HEK293 (cell line): ENCODE data around the gene SLC35E2B.

ENCODE experiments used
- CTCF ChIA-PET: fragments of 350-600 bp; formaldehyde crosslinking; extraction: SDS; loops from one replicate; lab custom pipeline; 2021; ENCODE audit warnings: antibody characterized with exemption; lab: Yijun Ruan, JAX
- POLR2A ChIA-PET: fragments of 300-600 bp; formaldehyde crosslinking; extraction: SDS; loops from one replicate; lab custom pipeline; 2020; ENCODE audit warnings: antibody characterized with exemption, inconsistent platforms; lab: Yijun Ruan, JAX
- H3K27ac ChIP-seq: fragments of 200-500 bp; sonication (Bioruptor generic); 2 replicates; pipeline ENCODE4 v1.5.1; 2014; ENCODE audit warnings: low read depth, low read length, control low read depth, inconsistent platforms; ENCODE audit errors: extremely low read depth
- H3K36me3 ChIP-seq, 2 experiments: fragments of 200-500 bp in 1 of 2; sonication (Bioruptor generic) in 1 of 2; 1 replicate in 1 of 2; 2 replicates in 1 of 2; pipeline ENCODE4 v1.5.1; 2014 to 2017; ENCODE audit warnings: inconsistent platforms in 2 of 2, low read length in 2 of 2; ENCODE audit not compliant: control insufficient read depth in 2 of 2, insufficient read depth in 1 of 2
- H3K4me1 ChIP-seq: fragments of 200-500 bp; sonication (Bioruptor generic); 2 replicates; pipeline ENCODE4 v1.5.1; 2014; ENCODE audit warnings: mild to moderate bottlenecking, low read length, inconsistent platforms; ENCODE audit not compliant: control insufficient read depth, insufficient read depth
- H3K4me3 ChIP-seq: 2 replicates; pipeline ENCODE4 v1.5.1; 2011; ENCODE audit warnings: low read depth, mild to moderate bottlenecking, control low read depth, low read length, moderate library complexity
- H3K9me3 ChIP-seq: fragments of 200-500 bp; sonication (Bioruptor generic); 2 replicates; pipeline ENCODE4 v1.5.1; 2014; ENCODE audit warnings: low read depth, low read length, inconsistent platforms; ENCODE audit not compliant: control insufficient read depth, insufficient read depth
- GLIS2 ChIP-seq: fragments of 450-650 bp; formaldehyde crosslinking; IDR thresholded peaks from 2 replicates; pipeline ENCODE4 v1.5.1; 2016; ENCODE audit warnings: missing biosample characterization, missing genetic modification characterization
- HOXC10 ChIP-seq: sonication (generic); formaldehyde crosslinking; IDR thresholded peaks from 2 replicates; pipeline ENCODE4 v1.8.1; 2023; ENCODE audit warnings: mild to moderate bottlenecking, missing genetic modification reagents
- KLF16 ChIP-seq: fragments of 450-650 bp; formaldehyde crosslinking; IDR thresholded peaks from 2 replicates; pipeline ENCODE4 v1.5.1; 2017; ENCODE audit warnings: missing biosample characterization, missing genetic modification characterization
- MEIS1 ChIP-seq: sonication (generic); formaldehyde crosslinking; IDR thresholded peaks from 2 replicates; pipeline ENCODE4 v1.8.1; 2022; ENCODE audit warnings: missing genetic modification reagents, mild to moderate bottlenecking, borderline replicate concordance
- RBAK ChIP-seq: fragments of 450-650 bp; formaldehyde crosslinking; IDR thresholded peaks from 2 replicates; pipeline ENCODE4 v1.5.1; 2016; ENCODE audit warnings: missing biosample characterization, missing genetic modification characterization
- REPIN1 ChIP-seq: fragments of 450-650 bp; formaldehyde crosslinking; IDR thresholded peaks from 2 replicates; pipeline ENCODE4 v1.5.1; 2017; ENCODE audit warnings: missing biosample characterization, missing genetic modification characterization, low read depth
- SCRT2 ChIP-seq: fragments of 450-650 bp; formaldehyde crosslinking; IDR thresholded peaks from 2 replicates; pipeline ENCODE4 v1.5.1; 2016; ENCODE audit warnings: missing biosample characterization, missing genetic modification characterization
- SETDB1 ChIP-seq: IDR thresholded peaks from one replicate; pipeline ENCODE4 v1.6.1; 2017; ENCODE audit warnings: mild to moderate bottlenecking, low read length, moderate library complexity, mixed read lengths; ENCODE audit not compliant: insufficient read length
- SP2 ChIP-seq: fragments of 450-650 bp; formaldehyde crosslinking; IDR thresholded peaks from 2 replicates; pipeline ENCODE4 v1.5.1; 2016; ENCODE audit warnings: missing biosample characterization, missing genetic modification characterization
- ZBTB1 ChIP-seq: fragments of 450-650 bp; formaldehyde crosslinking; IDR thresholded peaks from 2 replicates; pipeline ENCODE4 v1.5.1; 2016; ENCODE audit warnings: missing biosample characterization, missing genetic modification characterization
- ZBTB8A ChIP-seq: fragments of 450-650 bp; formaldehyde crosslinking; IDR thresholded peaks from 2 replicates; pipeline ENCODE4 v1.5.1; 2016; ENCODE audit warnings: missing biosample characterization, missing genetic modification characterization
- ZEB2 ChIP-seq: fragments of 450-650 bp; formaldehyde crosslinking; IDR thresholded peaks from 2 replicates; pipeline ENCODE4 v1.5.1; 2016; ENCODE audit warnings: missing biosample characterization, missing genetic modification characterization
- ZIC2 ChIP-seq: fragments of 450-650 bp; formaldehyde crosslinking; IDR thresholded peaks from 2 replicates; pipeline ENCODE4 v1.5.1; 2016; ENCODE audit warnings: missing biosample characterization, missing genetic modification characterization
- ZNF121 ChIP-seq: fragments of 450-650 bp; formaldehyde crosslinking; IDR thresholded peaks from 2 replicates; pipeline ENCODE4 v1.5.1; 2016; ENCODE audit warnings: missing biosample characterization, missing genetic modification characterization
- ZNF155 ChIP-seq: fragments of 450-650 bp; formaldehyde crosslinking; IDR thresholded peaks from 2 replicates; pipeline ENCODE4 v1.5.1; 2016; ENCODE audit warnings: missing biosample characterization, missing genetic modification characterization
- ZNF16 ChIP-seq: fragments of 450-650 bp; formaldehyde crosslinking; IDR thresholded peaks from 2 replicates; pipeline ENCODE4 v1.5.1; 2016; ENCODE audit warnings: low read depth, missing biosample characterization, missing genetic modification characterization
- ZNF169 ChIP-seq: fragments of 450-650 bp; formaldehyde crosslinking; IDR thresholded peaks from 2 replicates; pipeline ENCODE4 v1.5.1; 2016; ENCODE audit warnings: missing biosample characterization, missing genetic modification characterization
- ZNF175 ChIP-seq: fragments of 450-650 bp; formaldehyde crosslinking; IDR thresholded peaks from 2 replicates; pipeline ENCODE4 v1.5.1; 2016; ENCODE audit warnings: missing biosample characterization, missing genetic modification characterization
- ZNF274 ChIP-seq, 2 experiments: fragments of 200-500 bp in 1 of 2; fragments of 450-650 bp in 1 of 2; sonication (Bioruptor generic) in 1 of 2; formaldehyde crosslinking in 1 of 2; IDR thresholded peaks; 2 replicates each; pipeline versions ENCODE4 v1.5.1 to v1.6.1; 2014 to 2016; ENCODE audit warnings: borderline replicate concordance in 1 of 2, inconsistent platforms in 1 of 2, low read length in 1 of 2, missing biosample characterization in 1 of 2, missing genetic modification characterization in 1 of 2
- ZNF354C ChIP-seq: fragments of 450-650 bp; formaldehyde crosslinking; IDR thresholded peaks from 2 replicates; pipeline ENCODE4 v1.5.1; 2016; ENCODE audit warnings: missing biosample characterization, missing genetic modification characterization, low read depth, borderline replicate concordance
- ZNF416 ChIP-seq: fragments of 450-650 bp; formaldehyde crosslinking; IDR thresholded peaks from 2 replicates; pipeline ENCODE4 v1.5.1; 2016; ENCODE audit warnings: missing biosample characterization, missing genetic modification characterization
- ZNF426 ChIP-seq: fragments of 450-650 bp; formaldehyde crosslinking; IDR thresholded peaks from 2 replicates; pipeline ENCODE4 v1.5.1; 2017; ENCODE audit warnings: missing biosample characterization, missing genetic modification characterization, mild to moderate bottlenecking, inconsistent platforms, moderate library complexity
- ZNF510 ChIP-seq: fragments of 450-650 bp; formaldehyde crosslinking; IDR thresholded peaks from 2 replicates; pipeline ENCODE4 v1.5.1; 2018; ENCODE audit warnings: mild to moderate bottlenecking, missing genetic modification characterization, missing biosample characterization; ENCODE audit not compliant: insufficient replicate concordance
- ZNF560 ChIP-seq: fragments of 450-650 bp; formaldehyde crosslinking; IDR thresholded peaks from 2 replicates; pipeline ENCODE4 v1.5.1; 2017; ENCODE audit warnings: missing biosample characterization, missing genetic modification characterization, borderline replicate concordance
- ZNF561 ChIP-seq: fragments of 450-650 bp; IDR thresholded peaks from 2 replicates; pipeline ENCODE4 v1.5.1; 2018; ENCODE audit warnings: missing biosample characterization, missing genetic modification characterization, borderline replicate concordance
- ZNF571 ChIP-seq: fragments of 450-650 bp; formaldehyde crosslinking; IDR thresholded peaks from 2 replicates; pipeline ENCODE4 v1.5.0; 2017; ENCODE audit warnings: missing biosample characterization, missing genetic modification characterization
- ZNF621 ChIP-seq: fragments of 450-650 bp; formaldehyde crosslinking; IDR thresholded peaks from 2 replicates; pipeline ENCODE4 v1.5.1; 2017; ENCODE audit warnings: missing biosample characterization, missing genetic modification characterization
- ZNF624 ChIP-seq: fragments of 450-650 bp; formaldehyde crosslinking; IDR thresholded peaks from 2 replicates; pipeline ENCODE4 v1.5.1; 2017; ENCODE audit warnings: missing biosample characterization, missing genetic modification characterization
- ZNF76 ChIP-seq: fragments of 450-650 bp; formaldehyde crosslinking; IDR thresholded peaks from 2 replicates; pipeline ENCODE4; 2016; ENCODE audit warnings: low read depth, missing biosample characterization, missing genetic modification characterization, borderline replicate concordance
- ZNF768 ChIP-seq: fragments of 450-650 bp; formaldehyde crosslinking; IDR thresholded peaks from 2 replicates; pipeline ENCODE4 v1.5.1; 2018; ENCODE audit warnings: missing biosample characterization, mild to moderate bottlenecking, missing genetic modification characterization
- ZNF776 ChIP-seq: fragments of 450-650 bp; formaldehyde crosslinking; IDR thresholded peaks from 2 replicates; pipeline ENCODE4 v1.5.0; 2017; ENCODE audit warnings: missing biosample characterization, missing genetic modification characterization, borderline replicate concordance
- ZNF785 ChIP-seq: fragments of 450-650 bp; formaldehyde crosslinking; IDR thresholded peaks from 2 replicates; pipeline ENCODE4 v1.5.1; 2016; ENCODE audit warnings: missing biosample characterization, missing genetic modification characterization
- ZNF830 ChIP-seq: fragments of 450-650 bp; IDR thresholded peaks from 2 replicates; pipeline ENCODE4 v1.5.0; 2018; ENCODE audit warnings: missing biosample characterization, missing genetic modification characterization, low read depth, mild to moderate bottlenecking, moderate library complexity
- ZSCAN16 ChIP-seq: fragments of 450-650 bp; formaldehyde crosslinking; IDR thresholded peaks from 2 replicates; pipeline ENCODE4 v1.5.1; 2016; ENCODE audit warnings: missing biosample characterization, missing genetic modification characterization
- TF ChIP-seq, protein P1 (sequence below): IDR thresholded peaks from 2 replicates; pipeline ENCODE4 v1.6.1; 2011; ENCODE audit warnings: mild to moderate bottlenecking, low read depth, low read length, borderline replicate concordance
- TF ChIP-seq, protein P2 (sequence below): fragments of 450-650 bp; formaldehyde crosslinking; IDR thresholded peaks from 2 replicates; pipeline ENCODE4 v1.5.1; 2016; ENCODE audit warnings: missing biosample characterization, missing genetic modification characterization

SLC35E2B gene

DNA sequence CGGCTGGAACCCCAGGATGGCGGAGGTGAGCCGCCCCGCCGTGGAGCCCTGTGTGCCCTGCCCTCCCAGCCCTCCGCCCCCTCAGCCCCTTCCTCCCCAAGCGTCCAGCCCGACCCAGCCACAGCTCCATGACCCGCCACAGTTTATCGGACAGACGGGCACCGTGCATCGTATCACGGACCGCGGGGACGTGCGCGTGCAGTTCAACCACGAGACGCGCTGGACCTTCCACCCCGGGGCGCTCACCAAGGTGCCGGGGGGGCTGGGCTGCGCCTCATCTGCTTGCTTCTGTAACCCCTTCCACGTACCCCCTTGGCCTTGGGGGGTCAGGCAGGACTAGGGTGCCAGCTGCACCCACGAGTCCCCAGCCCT, 67.2 kb downstream of the SLC35E2B start (continued):
- no peak for TF ChIP-seq ZSCAN16 (tag by site-specific recombination)
- no peak for TF ChIP-seq ZNF776 (tag by site-specific recombination)
- no peak for TF ChIP-seq SETDB1

DNA sequence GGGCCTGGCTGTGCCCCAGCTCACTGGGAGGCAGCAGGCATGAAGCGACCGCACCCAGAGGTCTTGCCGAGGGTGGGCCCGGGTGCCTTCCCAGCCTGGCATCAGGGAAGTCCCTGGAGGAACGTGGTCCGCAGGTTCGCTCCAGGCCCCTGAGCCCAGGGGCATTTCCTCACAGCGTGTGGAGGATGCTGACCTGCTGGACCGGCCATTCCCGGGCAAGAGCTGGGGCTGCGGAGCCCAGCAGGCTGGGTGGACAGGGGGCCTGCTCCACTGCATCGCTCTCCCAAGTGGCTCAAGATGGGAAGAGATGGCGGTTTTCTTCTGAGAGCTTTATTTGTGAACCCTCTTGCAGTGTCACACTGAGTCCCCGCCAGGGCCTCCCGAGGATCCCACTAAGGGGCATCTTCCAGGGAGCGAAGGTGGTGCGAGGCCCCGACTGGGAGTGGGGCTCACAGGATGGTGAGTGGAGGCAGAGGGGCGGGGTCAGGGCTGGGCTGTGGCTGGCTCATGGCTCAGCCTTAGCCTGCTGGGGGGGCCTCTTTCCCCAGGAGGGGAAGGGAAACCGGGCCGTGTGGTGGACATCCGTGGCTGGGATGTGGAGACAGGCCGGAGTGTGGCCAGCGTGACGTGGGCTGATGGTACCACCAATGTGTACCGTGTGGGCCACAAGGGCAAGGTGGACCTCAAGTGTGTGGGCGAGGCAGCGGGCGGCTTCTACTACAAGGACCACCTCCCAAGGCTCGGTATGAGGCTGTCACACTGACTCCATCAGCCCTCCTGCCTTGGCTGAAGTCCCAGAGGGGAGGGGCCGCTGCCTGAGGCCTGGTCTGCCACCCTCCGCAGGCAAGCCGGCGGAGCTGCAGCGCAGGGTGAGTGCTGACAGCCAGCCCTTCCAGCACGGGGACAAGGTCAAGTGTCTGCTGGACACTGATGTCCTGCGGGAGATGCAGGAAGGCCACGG, 67.9 kb downstream of the SLC35E2B start:
- H3K27ac ChIP-seq = no peak overlapping the region
- no peaks in the 10 kb centered on the region for H3K9me3 ChIP-seq
- no peak overlapping the region for H3K4me3 ChIP-seq
- peaks cover 0 to 38% of the 10 kb centered on the region in 2 experiments; a peak in 1 of 3 replicates for H3K36me3 ChIP-seq
- H3K4me1 ChIP-seq = no peaks in the 10 kb centered on the region
- ChIA-PET POLR2A (interaction anchor here (1.3 kb wide), 1 partner anchor 9 kb away, joined by 5 read pairs; the partner anchor contains the start of gene MIB2), CTCF (no interaction called here)
- TF ChIP-seq ZNF416 (tag by site-specific recombination) (no peak), ZIC2 (peak; percentile 82), ZNF830 (tag by site-specific recombination) (no peak), ZNF426 (tag by site-specific recombination) (no peak), REPIN1 (tag by site-specific recombination) (no peak), ZNF175 (tag by site-specific recombination) (no peak), RBAK (tag by site-specific recombination) (no peak), ZEB2 (tag by site-specific recombination) (0 out of 2 replicates have a peak, but pooled peaks have one; percentile 46), KLF16 (tag by site-specific recombination) (0 out of 2 replicates have a peak, but pooled peaks have one; percentile 44), ZBTB8A (tag by site-specific recombination) (peak; percentile 42; the same call in 1 of the 2 replicates), ZNF624 (no peak), ZNF274 (IDR thresholded peaks at IDR 0.05; ENCODE audit: low read length) (no peak), ZNF274 (tag by site-specific recombination; IDR thresholded peaks at IDR 0.05; ENCODE audit: borderline replicate concordance) (no peak), ZNF169 (tag by site-specific recombination) (no peak), HOXC10 (CRISPR knock-in tag) (no peak), SP2 (tag by site-specific recombination) (peak; percentile 44), ZNF76 (tag by site-specific recombination) (no peak), MEIS1 (CRISPR knock-in tag) (no peak), ZNF155 (tag by site-specific recombination) (no peak), ZNF510 (tag by site-specific recombination) (no peak), ZBTB1 (tag by site-specific recombination) (no peak), GLIS2 (tag by site-specific recombination) (peak; percentile 87), ZNF16 (tag by site-specific recombination) (no peak), ZNF571 (no peak), SCRT2 (tag by site-specific recombination) (no peak), ZNF768 (tag by site-specific recombination) (no peak), ZNF560 (tag by site-specific recombination) (no peak), ZNF621 (no peak), ZNF785 (no peak), ZNF561 (tag by site-specific recombination) (no peak), ZNF354C (tag by site-specific recombination) (no peak), ZNF121 (tag by site-specific recombination) (no peak)
- TF ChIP-seq, protein P1, sequence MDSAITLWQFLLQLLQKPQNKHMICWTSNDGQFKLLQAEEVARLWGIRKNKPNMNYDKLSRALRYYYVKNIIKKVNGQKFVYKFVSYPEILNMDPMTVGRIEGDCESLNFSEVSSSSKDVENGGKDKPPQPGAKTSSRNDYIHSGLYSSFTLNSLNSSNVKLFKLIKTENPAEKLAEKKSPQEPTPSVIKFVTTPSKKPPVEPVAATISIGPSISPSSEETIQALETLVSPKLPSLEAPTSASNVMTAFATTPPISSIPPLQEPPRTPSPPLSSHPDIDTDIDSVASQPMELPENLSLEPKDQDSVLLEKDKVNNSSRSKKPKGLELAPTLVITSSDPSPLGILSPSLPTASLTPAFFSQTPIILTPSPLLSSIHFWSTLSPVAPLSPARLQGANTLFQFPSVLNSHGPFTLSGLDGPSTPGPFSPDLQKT = no peak
- TF ChIP-seq, protein P2, sequence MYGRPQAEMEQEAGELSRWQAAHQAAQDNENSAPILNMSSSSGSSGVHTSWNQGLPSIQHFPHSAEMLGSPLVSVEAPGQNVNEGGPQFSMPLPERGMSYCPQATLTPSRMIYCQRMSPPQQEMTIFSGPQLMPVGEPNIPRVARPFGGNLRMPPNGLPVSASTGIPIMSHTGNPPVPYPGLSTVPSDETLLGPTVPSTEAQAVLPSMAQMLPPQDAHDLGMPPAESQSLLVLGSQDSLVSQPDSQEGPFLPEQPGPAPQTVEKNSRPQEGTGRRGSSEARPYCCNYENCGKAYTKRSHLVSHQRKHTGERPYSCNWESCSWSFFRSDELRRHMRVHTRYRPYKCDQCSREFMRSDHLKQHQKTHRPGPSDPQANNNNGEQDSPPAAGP = peak; percentile 47
